T-cell (primary cell): ENCODE measurements around the gene SLC35F4. TPM values are rescaled to one million over a fixed set of nuclear protein-coding genes. Genes with fewer than 3 reads are reported as not detected.
A peak's percentile ranks its signal among the peaks of the same experiment; 100 is the strongest.

Source experiments
- ATAC-seq, 4 experiments: fragments of 200-7000 bp in 3 of 4; fragments of 150-1000 bp in 1 of 4; cut with Tn5 transposase; replicated peaks in 1 of 4; 1 replicate in 3 of 4; 2 replicates in 1 of 4; pipeline ENCODE4 v1.10.0; 2021; ENCODE audit warnings: moderate library complexity in 3 of 4, mild to moderate bottlenecking in 2 of 4, moderate number of reproducible peaks in 1 of 4
- CTCF ChIA-PET, 2 donors: fragments of 300-600 bp; sonication (Branson Sonifier 250); formaldehyde crosslinking; loops; one replicate each; lab custom pipeline; 2022; ENCODE audit warnings: antibody characterized with exemption in 2 of 2; lab: Charles Lee
- POLR2A ChIA-PET, 2 donors: fragments of 300-600 bp; sonication (Branson Sonifier 250); formaldehyde crosslinking; loops; one replicate each; lab custom pipeline; 2022; ENCODE audit warnings: antibody characterized with exemption in 2 of 2; lab: Charles Lee
- DNase-seq, 35 experiments: peaks; one replicate each; pipeline versions ENCODE4 v3.0.0 to v3.0.0-alpha.2; 2013 to 2023
- H3K27ac ChIP-seq: one replicate; pipeline ENCODE4 v1.5.1; 2013; ENCODE audit warnings: low read length
- H3K27me3 ChIP-seq, 2 experiments: replicated peaks in 1 of 2; 1 replicate in 1 of 2; 2 replicates in 1 of 2; pipeline versions ENCODE4 v1.6.1 to v1.7.0; 2013; ENCODE audit warnings: low read length in 1 of 2, mixed read lengths in 1 of 2; ENCODE audit not compliant: control insufficient read depth in 2 of 2, insufficient read depth in 2 of 2; ENCODE audit errors: extremely low read depth in 1 of 2
- H3K36me3 ChIP-seq, 2 donors: 1 replicate in 1 of 2; 2 replicates in 1 of 2; pipeline versions ENCODE4 v1.6.1 to v1.7.0; 2013; ENCODE audit warnings: low read length in 1 of 2; ENCODE audit not compliant: control insufficient read depth in 2 of 2, insufficient read depth in 1 of 2; ENCODE audit errors: extremely low read depth in 1 of 2
- H3K4me1 ChIP-seq, 2 experiments: 1 replicate in 1 of 2; 2 replicates in 1 of 2; pipeline versions ENCODE4 v1.6.1 to v1.7.0; 2013; ENCODE audit warnings: low read length in 2 of 2, mixed read lengths in 1 of 2; ENCODE audit not compliant: insufficient read depth in 2 of 2, control insufficient read depth in 1 of 2; ENCODE audit errors: extremely low read depth in 1 of 2
- H3K4me3 ChIP-seq, 2 donors: 1 replicate in 1 of 2; 2 replicates in 1 of 2; pipeline versions ENCODE4 v1.5.1 to v1.7.0; 2013; ENCODE audit warnings: mild to moderate bottlenecking in 2 of 2, low read length in 1 of 2, moderate library complexity in 1 of 2; ENCODE audit not compliant: control insufficient read depth in 1 of 2; ENCODE audit errors: extremely low read depth in 1 of 2
- H3K9me3 ChIP-seq: 2 replicates; pipeline ENCODE4 v1.7.0; 2013
- H3K27ac Mint-ChIP-seq, 2 donors: one replicate each; pipeline ENCODE4 v1.8.0; 2020 to 2021; ENCODE audit warnings: mild to moderate bottlenecking in 2 of 2, mixed read lengths in 2 of 2
- H3K27me3 Mint-ChIP-seq, 2 donors: one replicate each; pipeline ENCODE4 v1.8.0; 2021 to 2022; ENCODE audit warnings: mixed read lengths in 2 of 2
- H3K36me3 Mint-ChIP-seq: one replicate; pipeline ENCODE4 v1.8.0; 2021; ENCODE audit warnings: mixed read lengths
- H3K4me1 Mint-ChIP-seq, 3 donors: one replicate each; pipeline ENCODE4 v1.8.0; 2020 to 2022; ENCODE audit warnings: mixed read lengths in 3 of 3, mild to moderate bottlenecking in 1 of 3
- H3K4me3 Mint-ChIP-seq, 3 donors: one replicate each; pipeline ENCODE4 v1.8.0; 2020 to 2022; ENCODE audit warnings: mild to moderate bottlenecking in 3 of 3, mixed read lengths in 3 of 3, moderate library complexity in 3 of 3
- H3K9me3 Mint-ChIP-seq, 3 donors: one replicate each; pipeline ENCODE4 v1.8.0; 2020 to 2022; ENCODE audit warnings: mixed read lengths in 3 of 3
- WGBS: methylation state at CpG from one replicate; pipeline ENCODE4 v1.1.5; 2013; ENCODE audit warnings: missing lambda C conversion rate; ENCODE audit not compliant: insufficient coverage; 5-methylcytosine and 5-hydroxymethylcytosine counted together
- total RNA-seq, 35 experiments: library from RNA in 6 of 35; stranded (reverse) in 6 of 35; fragments of 120-200 nt in 1 of 35; gene quantifications; one replicate each; pipeline versions ENCODE4 v1.2.1 to v1.2.4 and lab custom pipeline; 2013 to 2026

SLC35F4 gene
- total RNA-seq, 5 donors from 2014 or later (not counting 1 experiment from before 2014, with no cell fraction given), result not detected

- no peaks in the 10 kb centered on the region for H3K9me3 ChIP-seq
- no peaks in the 10 kb centered on the region for H3K4me1 ChIP-seq
- ATAC-seq (no peak), DNase-seq (no peak)
- POLR2A ChIA-PET, result no interaction called here
- no peaks in the 10 kb centered on the region for H3K36me3 Mint-ChIP-seq
- no peak overlapping the region for H3K27ac ChIP-seq
- H3K27me3 Mint-ChIP-seq, result no peaks in the 10 kb centered on the region
- H3K9me3 Mint-ChIP-seq, result peaks cover 18 to 34% (median 20%) of the 10 kb centered on the region in 3 donors
- H3K27ac Mint-ChIP-seq, result no peak overlapping the region
- 60% methylated on average over 1 of the region's 4 CpGs for WGBS
- H3K27me3 ChIP-seq, result no peaks in the 10 kb centered on the region
- CTCF ChIA-PET, result no interaction called here
- no peak overlapping the region for H3K4me3 ChIP-seq
- no peaks in the 10 kb centered on the region for H3K4me1 Mint-ChIP-seq
- H3K4me3 Mint-ChIP-seq, result no peak overlapping the region
- no peaks in the 10 kb centered on the region for H3K36me3 ChIP-seq
Measured at GRCh38 chr14:57549765-57550420, 316.0 kb downstream of the SLC35F4 start.

- no peaks in the 10 kb centered on the region for H3K27me3 Mint-ChIP-seq
- DNase-seq, result no peak
- Histone ChIP-seq H3K27ac (no peak overlapping the region), H3K27me3 (no peaks in the 10 kb centered on the region), H3K4me1 (no peaks in the 10 kb centered on the region), H3K9me3 (no peaks in the 10 kb centered on the region), H3K4me3 (no peak overlapping the region), H3K36me3 (no peaks in the 10 kb centered on the region)
- no peak overlapping the region for H3K4me3 Mint-ChIP-seq
- no peak for ATAC-seq
- WGBS, result no CpG with 5 or more reads among the region's 2 CpGs
- H3K4me1 Mint-ChIP-seq, result no peaks in the 10 kb centered on the region
- H3K9me3 Mint-ChIP-seq, result peaks cover 13 to 29% (median 19%) of the 10 kb centered on the region in 3 donors
- POLR2A ChIA-PET, result no interaction called here
- no peak overlapping the region for H3K27ac Mint-ChIP-seq
- no peaks in the 10 kb centered on the region for H3K36me3 Mint-ChIP-seq
- CTCF ChIA-PET, result interaction anchor here in 1 of 2 donors (0.5 kb wide), 1 partner anchor 184 kb away, joined by 4 read pairs; no protein-coding TSS in a partner anchor
Measured at GRCh38 chr14:57549016-57549564, 316.8 kb downstream of the SLC35F4 start.

GRCh38 chr14:57547131-57547530 lies 318.8 kb downstream of the SLC35F4 start:
- no peaks in the 10 kb centered on the region for H3K27me3 Mint-ChIP-seq
- no peaks in the 10 kb centered on the region for H3K4me1 ChIP-seq
- H3K9me3 ChIP-seq, result no peaks in the 10 kb centered on the region
- no peak overlapping the region for H3K27ac Mint-ChIP-seq
- H3K4me3 ChIP-seq, result no peak overlapping the region
- ChIA-PET POLR2A (no interaction called here), CTCF (interaction anchor here in 1 of 2 donors (0.6 to 0.7 kb wide), 2 partner anchors 40 to 1563 kb away, joined by 3 to 7 read pairs; no protein-coding TSS in a partner anchor)
- H3K4me3 Mint-ChIP-seq, result no peak overlapping the region
- WGBS, result no CpG with 5 or more reads among the region's 2 CpGs
- peaks cover 25 to 39% (median 27%) of the 10 kb centered on the region in 3 donors for H3K9me3 Mint-ChIP-seq
- no peaks in the 10 kb centered on the region for H3K27me3 ChIP-seq
- H3K4me1 Mint-ChIP-seq, result no peaks in the 10 kb centered on the region
- H3K27ac ChIP-seq, result no peak overlapping the region
- DNase-seq (no peak), ATAC-seq (no peak)
- peaks cover 3% of the 10 kb centered on the region for H3K36me3 Mint-ChIP-seq
- H3K36me3 ChIP-seq, result no peaks in the 10 kb centered on the region

GRCh38 chr14:57533214-57533613 lies 332.7 kb downstream of the SLC35F4 start:
- WGBS, result 83% methylated on average over 1 of the region's 1 CpG
- Histone ChIP-seq H3K27me3 (no peaks in the 10 kb centered on the region), H3K4me1 (no peaks in the 10 kb centered on the region), H3K36me3 (no peaks in the 10 kb centered on the region), H3K4me3 (no peak overlapping the region), H3K27ac (no peak overlapping the region), H3K9me3 (no peaks in the 10 kb centered on the region)
- Mint-ChIP-seq H3K27me3 (peaks cover 5 to 6% of the 10 kb centered on the region in 2 donors), H3K4me1 (no peaks in the 10 kb centered on the region), H3K4me3 (no peak overlapping the region), H3K9me3 (peaks cover 0 to 12% (median 8%) of the 10 kb centered on the region in 3 donors), H3K36me3 (no peaks in the 10 kb centered on the region), H3K27ac (no peak overlapping the region)
- DNase-seq, result peak in 1 of 35 experiments; percentile 3
- CTCF ChIA-PET, result no interaction called here
- POLR2A ChIA-PET, result no interaction called here
- ATAC-seq, result no peak

GRCh38 chr14:57530571-57530970 lies 335.3 kb downstream of the SLC35F4 start:
- peaks cover 5 to 18% (median 11%) of the 10 kb centered on the region in 3 donors for H3K9me3 Mint-ChIP-seq
- no peak overlapping the region for H3K4me3 Mint-ChIP-seq
- H3K4me1 Mint-ChIP-seq, result no peaks in the 10 kb centered on the region
- Histone ChIP-seq H3K4me3 (no peak overlapping the region), H3K27ac (no peak overlapping the region), H3K9me3 (no peaks in the 10 kb centered on the region), H3K4me1 (no peaks in the 10 kb centered on the region), H3K36me3 (no peaks in the 10 kb centered on the region), H3K27me3 (no peaks in the 10 kb centered on the region)
- no peak overlapping the region for H3K27ac Mint-ChIP-seq
- peaks cover 5 to 6% of the 10 kb centered on the region in 2 donors for H3K27me3 Mint-ChIP-seq
- DNase-seq, result no peak
- ChIA-PET POLR2A (no interaction called here), CTCF (no interaction called here)
- no peak for ATAC-seq
- no peaks in the 10 kb centered on the region for H3K36me3 Mint-ChIP-seq

GRCh38 chr14:57526942-57527341 lies 338.9 kb downstream of the SLC35F4 start:
- H3K36me3 Mint-ChIP-seq, result no peaks in the 10 kb centered on the region
- WGBS, result 72% methylated on average over 3 of the region's 3 CpGs
- no peaks in the 10 kb centered on the region for H3K4me1 ChIP-seq
- H3K36me3 ChIP-seq, result no peaks in the 10 kb centered on the region
- CTCF ChIA-PET, result no interaction called here
- POLR2A ChIA-PET, result no interaction called here
- no peaks in the 10 kb centered on the region for H3K27me3 ChIP-seq
- H3K9me3 Mint-ChIP-seq, result peaks cover 32 to 40% (median 35%) of the 10 kb centered on the region in 3 donors
- ATAC-seq (no peak), DNase-seq (no peak)
- no peak overlapping the region for H3K4me3 ChIP-seq
- H3K27ac Mint-ChIP-seq, result no peak overlapping the region
- H3K4me3 Mint-ChIP-seq, result no peak overlapping the region
- H3K9me3 ChIP-seq, result no peaks in the 10 kb centered on the region
- no peak overlapping the region for H3K27ac ChIP-seq
- H3K27me3 Mint-ChIP-seq, result peaks cover 5 to 6% of the 10 kb centered on the region in 2 donors
- H3K4me1 Mint-ChIP-seq, result no peaks in the 10 kb centered on the region
